Psoas muscle (tissue), 8 donors: ENCODE results near the gene GTF2H3. TPM values are rescaled to one million over a fixed set of nuclear protein-coding genes. Genes with fewer than 3 reads are reported as not detected.
A peak's percentile ranks its signal among the peaks of the same experiment; 100 is the strongest.

Source experiments
- ATAC-seq, 4 donors: fragments of 200-7000 bp; cut with Tn5 transposase; one replicate each; pipeline ENCODE4 v1.9.1; 2020; ENCODE audit warnings: moderate library complexity in 3 of 4, mild to moderate bottlenecking in 2 of 4
- DNase-seq, 2 donors: peaks; one replicate each; pipeline ENCODE4 v3.0.0-alpha.2; 2020
- H3K27ac ChIP-seq: fragments of 200-600 bp; one replicate; pipeline ENCODE4 v1.8.0; 2022
- H3K27me3 ChIP-seq, 3 donors: fragments of 200-600 bp in 1 of 3; one replicate each; pipeline versions ENCODE4 v1.6.1 to v1.8.0; 2013 to 2022; ENCODE audit warnings: low read length in 2 of 3, mild to moderate bottlenecking in 2 of 3, moderate library complexity in 1 of 3; ENCODE audit not compliant: insufficient read depth in 3 of 3
- H3K36me3 ChIP-seq, 2 donors: fragments of 200-600 bp in 1 of 2; one replicate each; pipeline versions ENCODE4 v1.6.1 to v1.8.0; 2013 to 2022; ENCODE audit warnings: low read depth in 1 of 2, mild to moderate bottlenecking in 1 of 2, moderate library complexity in 1 of 2; ENCODE audit not compliant: insufficient read depth in 1 of 2
- H3K4me1 ChIP-seq: fragments of 200-600 bp; one replicate; pipeline ENCODE4 v1.8.0; 2022
- H3K4me3 ChIP-seq: fragments of 200-600 bp; one replicate; pipeline ENCODE4 v1.8.0; 2022; ENCODE audit warnings: mild to moderate bottlenecking
- H3K9me3 ChIP-seq: fragments of 200-600 bp; one replicate; pipeline ENCODE4 v1.8.0; 2022
- WGBS, 3 donors: extraction: QIAGEN DNeasy Blood & Tissue Kit; methylation state at CpG; one replicate each; pipeline versions ENCODE4 v1.1.6 to v1.1.7; 2013; 5-methylcytosine and 5-hydroxymethylcytosine counted together
- intact Hi-C, 2 donors: fragments of 100-400 bp; cut with DNase I; formaldehyde crosslinking; loops; one replicate each; pipeline versions ENCODE4 v1.11.0 to v1.14.2; 2022
- polyA plus RNA-seq, 3 donors: library from polyadenylated mRNA; stranded (reverse); fragments of 200-250 nt; gene quantifications; one replicate each; pipeline ENCODE4 v1.2.3, GENCODE V29; 2013
- total RNA-seq, 4 donors: library from RNA; stranded (reverse); fragmentation: NEBNext Ultra II Directional in 2 of 4; extraction: Animal tissue kit (Norgen Biotek cat#: 25700) in 2 of 4; gene quantifications; one replicate each; pipeline versions ENCODE4 v1.2.1 to v1.2.4, GENCODE V29; 2021 to 2023
- TF ChIP-seq, protein P1 (sequence below): fragments of 200-600 bp; IDR thresholded peaks from one replicate; pipeline ENCODE4 v1.8.0; 2022; ENCODE audit warnings: antibody characterized with exemption
- donor health status: healthy with polysubstance abuse.
- donor health status: DM: no; HTN: no; CAD: no; lungs with moderate emphysema.
- donor health status: Bipolar disorder and iron deficiency.
- donor health status: healthy.
- donor health status: DM: yes; HTN: yes; CAD: no.
- donor health status: DM: no; HTN: no; CAD: no.
- donor health status: DM: no; HTN: no; CAD: no.
- donor health status: DM: yes; HTN: yes; CAD: no.

Gene GTF2H3
- total and polyA plus RNA-seq, 7 donors: 5.2 to 24.2 (median 15.7) TPM

GRCh38 chr12:123645878-123646277, 12.2 kb downstream of the GTF2H3 start:
- DNase-seq (no peak), ATAC-seq (no peak)
- H3K27me3 ChIP-seq: no peaks in the 10 kb centered on the region
- H3K4me1 ChIP-seq: no peaks in the 10 kb centered on the region
- TF ChIP-seq, protein P1, sequence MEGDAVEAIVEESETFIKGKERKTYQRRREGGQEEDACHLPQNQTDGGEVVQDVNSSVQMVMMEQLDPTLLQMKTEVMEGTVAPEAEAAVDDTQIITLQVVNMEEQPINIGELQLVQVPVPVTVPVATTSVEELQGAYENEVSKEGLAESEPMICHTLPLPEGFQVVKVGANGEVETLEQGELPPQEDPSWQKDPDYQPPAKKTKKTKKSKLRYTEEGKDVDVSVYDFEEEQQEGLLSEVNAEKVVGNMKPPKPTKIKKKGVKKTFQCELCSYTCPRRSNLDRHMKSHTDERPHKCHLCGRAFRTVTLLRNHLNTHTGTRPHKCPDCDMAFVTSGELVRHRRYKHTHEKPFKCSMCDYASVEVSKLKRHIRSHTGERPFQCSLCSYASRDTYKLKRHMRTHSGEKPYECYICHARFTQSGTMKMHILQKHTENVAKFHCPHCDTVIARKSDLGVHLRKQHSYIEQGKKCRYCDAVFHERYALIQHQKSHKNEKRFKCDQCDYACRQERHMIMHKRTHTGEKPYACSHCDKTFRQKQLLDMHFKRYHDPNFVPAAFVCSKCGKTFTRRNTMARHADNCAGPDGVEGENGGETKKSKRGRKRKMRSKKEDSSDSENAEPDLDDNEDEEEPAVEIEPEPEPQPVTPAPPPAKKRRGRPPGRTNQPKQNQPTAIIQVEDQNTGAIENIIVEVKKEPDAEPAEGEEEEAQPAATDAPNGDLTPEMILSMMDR: no peak
- H3K9me3 ChIP-seq: no peaks in the 10 kb centered on the region
- H3K36me3 ChIP-seq: peaks cover 2 to 93% of the 10 kb centered on the region in 2 donors
- no peak overlapping the region for H3K27ac ChIP-seq
- H3K4me3 ChIP-seq: no peak overlapping the region
- WGBS, 3 donors: 76 to 86% (median 80%) methylated on average over 5 of the region's 5 CpGs
- intact Hi-C loops: no loop called here

DNA sequence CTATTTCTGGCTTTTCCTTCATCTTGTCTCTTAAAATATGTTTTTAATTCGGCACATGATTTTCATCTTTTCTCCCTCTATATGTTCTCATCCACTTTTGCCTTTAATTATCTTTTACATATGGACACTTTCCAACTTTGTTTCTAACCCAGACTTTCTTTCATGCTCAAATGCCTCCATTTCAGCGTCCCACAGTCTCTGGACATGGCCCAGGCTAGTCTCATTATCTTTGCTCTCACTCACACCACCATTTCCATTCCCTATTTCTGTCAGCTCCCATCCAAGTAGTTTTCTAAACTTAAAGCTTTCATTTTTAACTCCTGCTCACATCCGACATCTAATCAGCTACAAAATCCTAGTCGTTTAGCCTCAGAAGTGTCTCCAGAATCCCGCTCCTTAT, 14.8 kb downstream of the GTF2H3 start:
- Histone ChIP-seq H3K4me3 (no peak overlapping the region), H3K27me3 (no peaks in the 10 kb centered on the region), H3K4me1 (no peaks in the 10 kb centered on the region), H3K36me3 (peaks cover 4 to 94% of the 10 kb centered on the region in 2 donors), H3K9me3 (no peaks in the 10 kb centered on the region), H3K27ac (no peak overlapping the region)
- ATAC-seq (no peak), DNase-seq (no peak)
- intact Hi-C loops: no loop called here
- TF ChIP-seq, protein P1: no peak
- 91 to 94% (median 91%) methylated on average over 5 of the region's 5 CpGs for WGBS, 3 donors

GRCh38 chr12:123654129-123654701, 20.6 kb downstream of the GTF2H3 start:
- ATAC-seq: no peak
- TF ChIP-seq, protein P1: no peak
- intact Hi-C loops: no loop called here
- H3K4me1 ChIP-seq: peaks cover 6% of the 10 kb centered on the region
- H3K27me3 ChIP-seq: no peaks in the 10 kb centered on the region
- no peak overlapping the region for H3K27ac ChIP-seq
- DNase-seq: no peak
- H3K9me3 ChIP-seq: no peaks in the 10 kb centered on the region
- H3K36me3 ChIP-seq: peaks cover 2 to 88% of the 10 kb centered on the region in 2 donors
- WGBS, 3 donors: 96 to 97% (median 96%) methylated on average over 4 of the region's 4 CpGs
- H3K4me3 ChIP-seq: no peak overlapping the region

DNA sequence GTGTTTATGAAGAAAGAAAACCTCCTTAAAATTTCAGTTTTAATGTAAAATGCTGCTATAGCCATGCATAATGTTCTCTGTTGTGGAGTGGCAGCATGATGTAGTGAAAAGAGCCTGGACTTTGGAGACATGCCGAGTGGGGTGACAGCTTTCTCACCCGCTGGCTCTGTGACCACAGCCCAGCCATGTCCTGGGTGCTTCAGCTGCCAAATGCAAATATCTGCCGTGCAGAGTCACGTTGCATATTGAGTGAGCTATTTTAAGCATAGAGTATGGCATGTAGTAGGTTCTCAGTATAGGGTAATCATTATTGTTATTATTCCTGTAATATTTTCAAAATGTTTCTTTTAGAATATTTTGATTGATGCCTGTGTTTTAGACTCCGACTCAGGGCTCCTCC, 21.8 kb downstream of the GTF2H3 start:
- ATAC-seq (peak in 3 of 4 donors; percentile 30 to 48 (median 35)), DNase-seq (no peak)
- no peaks in the 10 kb centered on the region for H3K27me3 ChIP-seq
- TF ChIP-seq, protein P1: no peak
- H3K4me1 ChIP-seq: peaks cover 10% of the 10 kb centered on the region
- WGBS, 3 donors: 50 to 54% (median 54%) methylated on average over 5 of the region's 5 CpGs
- H3K4me3 ChIP-seq: no peak overlapping the region
- no peak overlapping the region for H3K27ac ChIP-seq
- intact Hi-C loops: no loop called here
- H3K36me3 ChIP-seq: peaks cover 2 to 88% of the 10 kb centered on the region in 2 donors
- H3K9me3 ChIP-seq: no peaks in the 10 kb centered on the region

- TF ChIP-seq, protein P1: no peak
- H3K36me3 ChIP-seq: peaks cover 2 to 86% of the 10 kb centered on the region in 2 donors
- H3K4me1 ChIP-seq: peaks cover 10% of the 10 kb centered on the region
- no peaks in the 10 kb centered on the region for H3K27me3 ChIP-seq
- DNase-seq (no peak), ATAC-seq (no peak)
- H3K9me3 ChIP-seq: no peaks in the 10 kb centered on the region
- H3K27ac ChIP-seq: no peak overlapping the region
- WGBS, 3 donors: 58 to 75% (median 60%) methylated on average over 4 of the region's 4 CpGs
- intact Hi-C loops: no loop called here
- H3K4me3 ChIP-seq: no peak overlapping the region
These were observed 22.8 kb downstream of the GTF2H3 start for GRCh38 chr12:123656392-123656791.
